ENCODE results near the gene KMT5B. TPM values are rescaled to one million over a fixed set of nuclear protein-coding genes. Genes with fewer than 3 reads are reported as not detected.

KMT5B gene
- total RNA-seq, 1 donor from 2014 or later: 38.0 TPM

- Mint-ChIP-seq H3K4me3 (ENCODE audit: unreplicated experiment) (no peak overlapping the region), H3K4me1 (ENCODE audit: low read depth, unreplicated experiment) (no peaks in the 10 kb centered on the region), H3K27ac (ENCODE audit: unreplicated experiment) (no peak overlapping the region), H3K9me3 (ENCODE audit: unreplicated experiment) (peaks cover 17% of the 10 kb centered on the region), H3K36me3 (ENCODE audit: low read depth, unreplicated experiment) (peaks cover 8% of the 10 kb centered on the region), H3K27me3 (ENCODE audit: low read depth, unreplicated experiment) (peaks cover 16% of the 10 kb centered on the region)
- Histone ChIP-seq H3K9ac (ENCODE audit: low read length) (no peak overlapping the region), H3K27ac (ENCODE audit: low read depth, low read length) (no peak overlapping the region), H3K4me2 (ENCODE audit: low read length) (no peak overlapping the region), H3K27me3 (ENCODE audit: insufficient read depth, low read length) (no peaks in the 10 kb centered on the region), H3K4me3 (ENCODE audit: insufficient read depth, low read depth, low read length) (no peak overlapping the region), H4K20me1 (ENCODE audit: insufficient read depth, low read length) (no peaks in the 10 kb centered on the region), H3K36me3 (ENCODE audit: insufficient read depth, low read length) (no peaks in the 10 kb centered on the region), H3K4me1 (ENCODE audit: insufficient read depth, low read length) (no peaks in the 10 kb centered on the region), H3K9me3 (ENCODE audit: insufficient read depth, low read depth, low read length) (no peaks in the 10 kb centered on the region), H3K79me2 (ENCODE audit: insufficient read depth, low read length) (no peaks in the 10 kb centered on the region), H2AFZ (ENCODE audit: low read depth, low read length) (no peak overlapping the region)
- no peak for DNase-seq (ENCODE audit: low read depth)
- no peak for FAIRE-seq
- TF ChIP-seq CTCF (IDR thresholded peaks at IDR 0.05; ENCODE audit: insufficient read depth, low read depth, low read length): no peak
These were observed 16.5 kb upstream of the KMT5B start for GRCh38 chr11:68229601-68230000.

GRCh38 chr11:68226421-68226820 is 13.3 kb upstream of the KMT5B start:
- no peaks in the 10 kb centered on the region for H3K79me2 ChIP-seq (ENCODE audit: insufficient read depth, low read length)
- no peaks in the 10 kb centered on the region for H4K20me1 ChIP-seq (ENCODE audit: insufficient read depth, low read length)
- H2AFZ ChIP-seq (ENCODE audit: low read depth, low read length): no peak overlapping the region
- Mint-ChIP-seq H3K27me3 (ENCODE audit: low read depth, unreplicated experiment) (peaks cover 11% of the 10 kb centered on the region), H3K27ac (ENCODE audit: unreplicated experiment) (no peak overlapping the region), H3K4me3 (ENCODE audit: unreplicated experiment) (no peak overlapping the region), H3K9me3 (ENCODE audit: unreplicated experiment) (peaks cover 17% of the 10 kb centered on the region), H3K36me3 (ENCODE audit: low read depth, unreplicated experiment) (peaks cover 8% of the 10 kb centered on the region), H3K4me1 (ENCODE audit: low read depth, unreplicated experiment) (no peaks in the 10 kb centered on the region)
- no peak overlapping the region for H3K9ac ChIP-seq (ENCODE audit: low read length)
- H3K4me3 ChIP-seq (ENCODE audit: insufficient read depth, low read depth, low read length): no peak overlapping the region
- H3K4me2 ChIP-seq (ENCODE audit: low read length): no peak overlapping the region
- no peaks in the 10 kb centered on the region for H3K9me3 ChIP-seq (ENCODE audit: insufficient read depth, low read depth, low read length)
- no peaks in the 10 kb centered on the region for H3K36me3 ChIP-seq (ENCODE audit: insufficient read depth, low read length)
- H3K27ac ChIP-seq (ENCODE audit: low read depth, low read length): no peak overlapping the region
- TF ChIP-seq CTCF (IDR thresholded peaks at IDR 0.05; ENCODE audit: insufficient read depth, low read depth, low read length): no peak
- TF ChIP-seq EZH2 (IDR thresholded peaks at IDR 0.05; ENCODE audit: insufficient read depth, low read length): no peak
- no peaks in the 10 kb centered on the region for H3K4me1 ChIP-seq (ENCODE audit: insufficient read depth, low read length)
- DNase-seq (ENCODE audit: low read depth): no peak
- no peak for FAIRE-seq
- no peaks in the 10 kb centered on the region for H3K27me3 ChIP-seq (ENCODE audit: insufficient read depth, low read length)

GRCh38 chr11:68224606-68225005 is 11.5 kb upstream of the KMT5B start:
- H3K36me3 Mint-ChIP-seq (ENCODE audit: low read depth, unreplicated experiment): peaks cover 8% of the 10 kb centered on the region
- H3K4me1 Mint-ChIP-seq (ENCODE audit: low read depth, unreplicated experiment): no peaks in the 10 kb centered on the region
- H3K27me3 ChIP-seq (ENCODE audit: insufficient read depth, low read length): no peaks in the 10 kb centered on the region
- no peak for FAIRE-seq
- H3K4me1 ChIP-seq (ENCODE audit: insufficient read depth, low read length): no peaks in the 10 kb centered on the region
- H3K4me3 ChIP-seq (ENCODE audit: insufficient read depth, low read depth, low read length): no peak overlapping the region
- H3K27me3 Mint-ChIP-seq (ENCODE audit: low read depth, unreplicated experiment): peaks cover 11% of the 10 kb centered on the region
- H4K20me1 ChIP-seq (ENCODE audit: insufficient read depth, low read length): no peaks in the 10 kb centered on the region
- H3K36me3 ChIP-seq (ENCODE audit: insufficient read depth, low read length): no peaks in the 10 kb centered on the region
- H3K9me3 Mint-ChIP-seq (ENCODE audit: unreplicated experiment): peaks cover 10% of the 10 kb centered on the region
- H3K27ac Mint-ChIP-seq (ENCODE audit: unreplicated experiment): no peak overlapping the region
- TF ChIP-seq CTCF (IDR thresholded peaks at IDR 0.05; ENCODE audit: insufficient read depth, low read depth, low read length) (no peak), EZH2 (IDR thresholded peaks at IDR 0.05; ENCODE audit: insufficient read depth, low read length) (no peak)
- H3K9ac ChIP-seq (ENCODE audit: low read length): no peak overlapping the region
- H3K4me2 ChIP-seq (ENCODE audit: low read length): no peak overlapping the region
- H3K27ac ChIP-seq (ENCODE audit: low read depth, low read length): no peak overlapping the region
- no peaks in the 10 kb centered on the region for H3K79me2 ChIP-seq (ENCODE audit: insufficient read depth, low read length)
- DNase-seq (ENCODE audit: low read depth): no peak
- H2AFZ ChIP-seq (ENCODE audit: low read depth, low read length): no peak overlapping the region
- no peak overlapping the region for H3K4me3 Mint-ChIP-seq (ENCODE audit: unreplicated experiment)
- no peaks in the 10 kb centered on the region for H3K9me3 ChIP-seq (ENCODE audit: insufficient read depth, low read depth, low read length)

All from astrocyte (in vitro differentiated cells and primary cell).